Epithelial cell of esophagus (primary cell): ENCODE data around the gene ESD.

Source experiments
- DNase-seq: peaks from one replicate; pipeline ENCODE4 v3.0.0; 2010; ENCODE audit warnings: low read depth
- H3K4me3 ChIP-seq: 2 replicates; pipeline ENCODE4 v1.5.1; 2011; ENCODE audit warnings: mild to moderate bottlenecking, low read length, control low read depth
- CTCF ChIP-seq: IDR thresholded peaks from 2 replicates; pipeline ENCODE4 v1.5.1; 2011; ENCODE audit warnings: low read depth, mild to moderate bottlenecking, low read length, control low read depth, inconsistent platforms; ENCODE audit not compliant: insufficient read depth; ENCODE audit errors: missing control alignments

Gene ESD

GRCh38 chr13:46831588-46832194 is 34.7 kb upstream of the ESD start:
- peak; percentile 64 for DNase-seq
- no peak overlapping the region for H3K4me3 ChIP-seq
- TF ChIP-seq CTCF, result peak; percentile 69

- H3K4me3 ChIP-seq, result no peak overlapping the region
- DNase-seq, result no peak
- TF ChIP-seq CTCF, result no peak
These were observed 33.5 kb upstream of the ESD start for GRCh38 chr13:46830405-46831005.

- DNase-seq, result no peak
- no peak overlapping the region for H3K4me3 ChIP-seq
- no peak for TF ChIP-seq CTCF
These were observed 25.6 kb upstream of the ESD start for GRCh38 chr13:46822551-46822950.

- H3K4me3 ChIP-seq, result no peak overlapping the region
- TF ChIP-seq CTCF, result no peak
- no peak for DNase-seq
These were observed 21.0 kb upstream of the ESD start for GRCh38 chr13:46817838-46818476.

- no peak for DNase-seq
- no peak overlapping the region for H3K4me3 ChIP-seq
- TF ChIP-seq CTCF, result no peak
These were observed 20.1 kb upstream of the ESD start for GRCh38 chr13:46817095-46817494.

- no peak for DNase-seq
- H3K4me3 ChIP-seq, result no peak overlapping the region
- TF ChIP-seq CTCF, result no peak
These were observed 19.4 kb upstream of the ESD start for GRCh38 chr13:46816371-46816770.
